Non-pigmented ciliary epithelial cell (primary cell): ENCODE results near the gene PRKAG2.

ENCODE experiments used
- DNase-seq: peaks from one replicate; pipeline ENCODE4 v3.0.0-alpha.2; 2010; ENCODE audit warnings: low read depth

The PRKAG2 gene

DNA sequence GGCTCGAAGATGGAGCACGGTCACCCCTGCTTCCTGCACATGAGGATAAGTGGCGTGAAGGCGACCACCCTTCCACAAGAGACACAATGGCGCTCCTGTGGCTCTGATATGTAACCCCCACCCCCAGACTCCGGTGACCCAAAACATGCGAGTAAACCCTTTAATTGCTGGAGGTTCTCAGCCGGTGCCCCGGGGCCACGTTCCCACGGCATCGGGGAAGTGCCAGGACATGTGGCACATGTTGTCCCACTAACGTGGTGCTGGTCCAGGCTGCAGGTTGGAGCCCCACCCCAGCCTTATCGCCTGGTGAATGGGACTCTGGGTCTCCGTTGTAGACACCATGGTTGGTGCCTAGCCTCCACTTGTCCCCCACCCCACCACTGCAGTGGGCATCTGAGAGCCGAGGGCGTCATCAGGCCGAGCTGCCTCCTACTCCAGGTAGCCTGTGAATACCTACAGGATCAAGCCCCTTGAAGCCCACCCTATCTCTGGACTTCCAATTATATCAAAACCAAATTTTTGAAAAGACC is 132.8 kb downstream of the PRKAG2 start:
- no peak for DNase-seq

DNA sequence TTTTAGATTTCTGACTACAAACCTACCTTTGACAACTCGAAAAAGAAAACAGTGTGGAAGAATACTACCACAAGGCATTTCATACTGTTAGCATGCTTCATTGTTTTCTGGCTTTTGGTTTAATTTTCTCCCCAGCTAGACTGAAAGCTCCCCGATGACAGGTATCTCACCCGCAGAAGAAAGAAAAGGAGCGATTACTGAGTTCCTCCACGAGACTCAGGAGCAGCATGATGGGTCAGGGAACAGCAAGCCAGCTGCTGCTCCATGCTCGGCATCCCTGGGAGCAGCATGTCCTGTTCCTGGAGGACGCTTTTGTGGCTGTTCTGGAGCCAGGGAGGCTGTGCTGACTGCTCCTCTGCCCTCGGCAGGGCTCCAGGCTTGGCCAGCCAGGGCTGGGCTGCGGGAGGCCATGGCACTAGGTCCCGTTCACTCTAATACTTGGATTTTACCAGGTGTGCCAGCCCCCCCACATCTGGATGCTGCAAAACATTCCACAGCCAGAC is 133.4 kb downstream of the PRKAG2 start:
- DNase-seq: no peak

DNA sequence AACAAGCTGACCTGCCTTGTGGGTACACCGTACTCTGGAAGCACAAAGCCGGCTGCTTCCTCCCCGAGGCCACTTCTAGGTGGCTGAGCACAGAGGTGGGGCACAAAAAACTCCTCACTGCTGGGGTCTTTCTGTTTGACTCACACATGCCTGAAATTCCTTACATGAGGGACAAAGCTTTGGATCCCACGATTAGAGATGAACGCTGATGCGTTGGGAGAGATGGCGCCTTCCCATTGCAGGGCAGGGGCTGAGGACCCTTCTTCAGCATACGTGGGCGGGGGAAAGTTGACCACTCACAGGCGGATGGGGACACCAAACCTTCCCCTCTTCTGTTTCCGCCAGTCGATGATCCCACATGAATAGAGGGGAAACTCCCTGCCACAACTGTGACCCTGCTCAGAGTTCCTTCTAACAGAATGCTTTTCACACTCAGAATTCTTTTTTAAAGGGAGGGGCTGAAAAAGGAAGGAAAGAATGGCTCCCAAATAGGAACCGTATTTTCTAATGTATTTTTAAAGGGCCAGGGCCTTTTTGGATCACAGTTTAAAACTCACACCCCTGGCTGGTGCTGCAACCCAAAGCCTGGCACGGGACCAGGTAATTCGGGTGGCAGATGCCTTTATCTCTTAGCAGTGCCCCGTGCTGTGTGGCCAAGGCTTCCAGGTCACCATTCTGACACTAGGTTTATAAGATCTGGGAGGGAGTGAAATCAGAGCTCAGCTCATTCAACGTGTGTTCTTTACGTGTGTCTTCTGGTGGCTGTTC is 134.0 kb downstream of the PRKAG2 start:
- no peak for DNase-seq

DNA sequence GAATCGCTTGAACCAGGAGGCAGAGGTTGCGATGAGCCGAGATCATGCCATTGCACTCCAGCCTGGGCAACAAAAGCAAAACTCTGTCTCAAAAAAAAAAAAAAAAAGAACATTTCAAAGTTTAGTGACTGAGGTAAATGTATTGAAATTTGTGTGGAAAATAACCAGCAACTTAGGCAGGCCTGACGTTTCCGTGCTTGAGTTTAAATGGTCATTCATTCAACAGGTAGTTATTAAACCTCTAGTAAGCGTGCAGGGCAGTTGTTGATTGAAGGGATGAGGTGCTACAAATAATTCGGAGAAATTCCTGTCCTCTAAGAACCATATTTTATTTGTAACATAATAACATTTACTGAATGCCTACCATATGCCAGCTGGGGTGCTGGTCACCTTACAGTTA is 135.3 kb downstream of the PRKAG2 start:
- no peak for DNase-seq

DNA sequence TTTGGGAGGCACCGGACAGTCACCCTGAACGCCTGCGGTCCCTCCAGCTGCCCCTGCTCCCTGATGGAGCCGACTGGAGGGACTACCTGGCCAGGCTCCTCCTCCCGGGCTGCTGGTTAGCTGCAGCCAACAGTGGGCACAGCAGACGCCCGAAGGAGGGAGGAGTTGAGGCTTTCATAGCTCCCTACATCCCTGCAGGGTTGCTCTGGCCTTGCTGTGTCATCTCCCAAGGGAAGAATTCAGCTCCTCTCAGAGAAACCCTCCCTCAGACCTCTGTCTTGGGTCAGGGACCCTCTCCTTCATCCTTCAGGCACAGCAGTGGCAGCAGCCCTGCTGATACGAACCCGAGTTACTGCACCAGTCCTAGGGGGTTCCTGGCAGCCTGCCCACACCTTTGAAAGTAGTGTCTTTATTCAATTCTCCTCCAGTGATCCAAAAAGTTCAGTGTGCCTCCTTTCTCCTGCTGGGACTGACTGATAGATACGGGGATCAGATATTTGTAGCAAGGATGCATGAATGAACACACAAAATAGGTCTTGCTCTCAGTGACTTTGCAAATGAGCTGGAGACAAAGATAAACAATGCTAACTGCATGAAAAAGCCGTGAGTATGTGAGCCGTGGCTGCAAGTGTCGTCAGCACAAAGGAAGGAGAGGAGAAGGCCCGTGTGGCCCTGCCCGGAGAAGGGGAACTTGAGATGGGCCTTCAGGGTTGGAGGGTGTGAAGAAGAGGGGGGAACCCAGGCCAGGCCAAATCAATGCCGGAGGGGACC is 136.6 kb downstream of the PRKAG2 start:
- no peak for DNase-seq

DNA sequence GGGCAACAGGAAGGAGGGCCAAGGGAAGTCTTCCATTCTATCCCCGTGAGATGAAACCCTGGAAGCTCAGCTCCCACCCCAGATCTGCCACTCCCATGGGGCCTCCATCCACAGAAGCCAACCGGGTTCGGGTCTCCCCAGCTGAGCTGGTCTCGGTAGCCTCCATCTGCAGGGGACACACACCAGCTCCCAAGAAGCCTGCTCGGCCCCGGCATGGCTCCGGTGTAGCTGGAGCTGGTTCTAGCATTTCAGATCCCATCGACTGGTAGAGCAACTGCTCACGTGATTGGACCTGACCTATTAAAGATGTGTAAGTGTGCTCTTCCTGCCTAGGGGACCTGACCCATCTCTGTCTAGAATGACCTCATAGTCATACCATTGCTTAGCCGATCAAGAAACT is 138.0 kb downstream of the PRKAG2 start:
- no peak for DNase-seq

DNA sequence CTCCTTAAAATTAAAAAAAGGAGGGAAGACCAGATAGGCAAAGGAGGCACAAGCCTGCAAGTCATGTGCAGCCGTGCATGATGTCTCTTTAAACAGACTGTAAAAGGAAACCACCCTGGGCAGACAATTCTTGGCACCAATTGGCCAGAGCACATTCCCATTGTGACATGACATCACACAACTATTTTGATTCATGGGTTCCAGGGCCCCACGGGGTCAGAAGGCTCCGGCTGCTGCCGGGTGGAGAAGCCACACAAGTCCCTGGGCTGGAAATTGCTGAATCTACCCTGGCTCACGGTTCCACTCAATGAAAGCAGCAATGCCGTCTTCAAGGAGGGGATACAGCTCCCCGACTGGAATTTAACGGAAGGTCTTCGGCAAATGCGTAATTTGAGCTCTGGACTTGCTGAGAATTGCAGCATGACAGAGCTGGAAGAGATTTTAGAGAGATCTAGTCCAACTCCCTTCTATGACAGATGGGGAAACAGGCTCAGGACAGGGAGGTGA is 140.5 kb downstream of the PRKAG2 start:
- DNase-seq: peak; percentile 84

DNA sequence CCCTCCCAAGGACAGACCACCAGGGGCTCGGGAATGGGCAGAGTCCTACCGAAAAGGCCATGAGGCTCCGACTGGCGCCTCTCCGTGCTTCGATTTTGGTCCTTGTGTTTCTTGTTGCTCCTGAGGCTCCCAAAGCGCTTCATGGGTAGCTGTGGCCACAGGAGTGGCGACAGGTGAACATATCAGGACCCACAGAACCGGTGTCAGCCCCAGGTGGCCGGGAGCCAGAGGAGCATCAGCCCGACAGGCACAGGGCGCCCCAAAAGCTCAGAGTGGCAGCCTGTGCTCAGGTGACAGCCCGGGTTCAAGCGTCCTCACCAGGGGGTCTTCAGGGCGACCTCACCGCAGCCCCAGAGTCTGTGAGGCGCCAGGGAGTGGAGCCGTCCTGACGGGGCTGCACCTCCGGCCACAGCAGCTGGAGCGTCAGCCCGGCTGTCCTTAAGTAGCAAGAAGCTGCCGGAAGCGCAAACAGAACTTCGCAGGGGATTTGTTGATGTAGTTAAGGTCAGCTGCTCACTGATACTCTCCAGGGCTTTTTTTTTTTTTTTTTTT is 141.0 kb downstream of the PRKAG2 start:
- no peak for DNase-seq

DNA sequence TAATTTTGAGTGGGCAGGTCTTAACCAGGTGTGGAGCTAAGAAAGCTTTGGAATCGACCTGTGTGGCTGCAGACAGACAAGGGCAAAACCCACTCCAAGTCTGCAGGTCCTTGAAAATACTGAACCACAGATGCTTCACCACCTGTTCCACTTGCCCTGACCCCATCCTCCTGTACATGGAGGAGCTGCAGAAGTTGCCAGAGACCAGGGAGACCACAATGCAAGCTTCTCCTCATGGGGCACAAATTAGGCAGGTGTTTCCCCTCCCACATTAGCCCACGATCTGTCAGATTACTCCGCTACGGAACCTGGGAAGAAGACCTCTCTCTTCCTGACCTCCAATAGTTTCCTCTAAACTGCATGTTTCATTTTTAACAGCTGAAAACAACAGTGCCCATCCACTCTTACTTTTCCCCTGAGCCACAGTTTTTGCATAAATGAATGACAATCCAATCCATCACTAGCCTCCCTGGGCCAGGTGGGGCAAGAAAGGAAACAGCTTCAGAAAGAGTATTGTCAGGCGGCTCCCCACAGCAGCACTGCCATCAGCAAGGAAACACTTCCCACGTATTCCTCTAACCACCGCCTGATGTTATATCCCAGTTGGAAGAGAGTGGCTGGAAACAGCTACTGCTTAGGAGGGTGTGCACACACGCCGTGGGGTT is 141.6 kb downstream of the PRKAG2 start:
- DNase-seq: no peak

DNA sequence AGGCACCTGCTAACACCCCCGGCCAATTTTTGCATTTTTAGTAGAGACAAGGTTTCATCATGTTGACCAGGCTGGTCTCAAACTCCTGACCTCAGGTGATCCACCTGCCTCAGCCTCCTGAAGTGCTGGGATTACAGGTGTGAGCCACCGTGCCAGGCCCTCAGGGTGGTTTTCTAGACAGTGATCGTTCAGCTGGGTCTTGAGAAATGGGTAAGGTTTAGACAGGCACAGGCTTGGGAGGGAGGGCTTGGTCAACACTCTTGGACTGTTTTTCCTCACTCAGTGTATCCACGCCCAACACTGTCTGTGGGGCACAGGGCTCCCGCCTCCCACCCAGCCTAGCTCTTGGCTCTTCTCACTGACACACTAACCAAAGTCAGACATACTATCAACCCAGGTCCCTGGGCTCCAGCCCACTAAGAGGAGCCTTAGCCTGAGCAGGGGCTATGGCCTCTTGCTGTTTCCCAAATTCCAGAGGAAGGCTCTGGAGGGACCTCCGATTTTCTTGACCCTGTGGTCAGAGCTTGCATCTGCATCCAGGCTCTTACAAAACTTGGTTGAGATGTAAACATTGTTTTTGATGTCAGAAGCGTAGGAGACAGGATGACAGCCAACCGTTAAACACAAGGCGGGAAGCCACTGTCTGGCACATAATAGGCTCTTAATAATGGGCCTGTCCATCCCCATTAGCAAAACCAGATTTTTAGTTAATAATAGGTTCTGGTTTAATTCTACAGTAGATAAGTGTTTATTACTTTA is 143.9 kb downstream of the PRKAG2 start:
- no peak for DNase-seq

DNA sequence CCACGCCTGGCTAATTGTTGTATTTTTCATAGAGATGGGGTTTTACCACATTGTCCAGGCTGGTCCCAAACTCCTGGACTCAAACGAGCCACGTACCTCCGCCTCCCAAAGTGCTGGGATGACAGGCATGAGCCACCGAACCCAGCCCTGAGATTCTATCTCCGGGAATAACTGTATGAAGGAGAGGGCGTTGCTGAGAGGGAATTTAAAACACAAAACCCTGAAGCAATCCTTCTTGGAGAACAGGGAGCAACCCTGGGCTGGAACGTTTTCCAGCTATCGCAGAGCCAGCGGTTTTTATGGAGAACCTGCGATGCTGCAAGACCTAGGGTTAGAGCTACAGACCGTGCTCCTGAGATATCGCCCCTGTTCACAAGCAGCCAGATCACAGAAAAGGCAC is 144.6 kb downstream of the PRKAG2 start:
- DNase-seq: no peak

DNA sequence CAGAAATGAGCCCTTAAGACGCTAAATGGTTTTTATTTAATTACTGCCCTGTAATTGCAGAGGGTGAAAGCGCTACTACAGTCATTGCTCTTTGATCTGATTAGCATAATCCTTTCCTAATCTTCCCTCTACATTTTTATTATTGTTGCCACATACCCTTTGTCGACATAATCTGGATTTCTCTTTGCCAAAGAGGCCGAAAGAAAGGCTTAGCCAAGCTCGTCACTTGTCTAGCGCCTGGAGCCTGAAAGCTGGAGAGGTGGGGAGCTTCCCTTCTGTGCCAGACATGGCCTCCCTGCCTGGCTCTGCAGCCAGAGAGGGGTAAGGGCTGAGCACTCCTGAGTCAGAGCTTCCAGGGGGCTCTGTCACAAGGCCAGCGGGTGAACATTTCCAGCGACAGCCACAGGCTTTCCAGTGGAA is 145.9 kb downstream of the PRKAG2 start:
- no peak for DNase-seq

DNA sequence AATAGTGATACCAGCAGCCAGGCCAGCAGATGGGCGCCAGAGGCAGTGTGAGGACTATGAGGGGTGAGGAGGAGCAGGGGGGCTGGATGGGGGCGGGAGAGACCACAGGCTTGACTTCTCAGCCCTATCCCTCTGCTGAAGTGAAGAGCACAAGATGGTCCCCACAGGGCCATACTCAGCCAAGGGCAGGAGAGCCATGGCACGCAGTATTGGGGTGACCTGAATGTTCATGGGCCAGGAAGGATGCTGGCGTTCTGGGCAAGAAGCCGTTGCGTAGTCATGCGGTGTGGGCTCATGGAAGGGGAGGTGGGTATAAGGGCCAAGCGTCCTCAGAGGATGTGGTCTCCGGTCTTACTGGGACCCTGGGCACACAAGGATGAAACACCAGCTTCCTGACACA is 146.3 kb downstream of the PRKAG2 start:
- DNase-seq: no peak

DNA sequence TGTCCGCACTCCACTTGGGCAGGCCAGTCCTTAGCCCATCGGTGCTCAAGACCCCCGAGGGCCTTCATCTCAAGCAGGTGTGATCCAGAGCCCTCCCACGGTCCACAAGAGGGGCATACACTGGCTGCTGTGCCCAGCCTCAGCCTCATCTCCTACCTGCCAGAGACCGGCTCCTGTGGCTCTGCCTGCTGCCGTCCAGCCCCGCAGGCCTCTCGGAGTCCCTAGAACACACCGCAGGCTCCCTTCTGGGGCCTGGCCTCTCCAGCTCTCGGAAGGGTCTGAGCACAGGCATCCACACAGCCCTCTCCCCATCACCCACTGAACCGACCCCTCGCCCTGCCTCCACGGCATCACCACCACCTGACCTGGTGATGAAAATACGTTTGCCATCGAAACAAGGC is 147.4 kb downstream of the PRKAG2 start:
- no peak for DNase-seq

DNA sequence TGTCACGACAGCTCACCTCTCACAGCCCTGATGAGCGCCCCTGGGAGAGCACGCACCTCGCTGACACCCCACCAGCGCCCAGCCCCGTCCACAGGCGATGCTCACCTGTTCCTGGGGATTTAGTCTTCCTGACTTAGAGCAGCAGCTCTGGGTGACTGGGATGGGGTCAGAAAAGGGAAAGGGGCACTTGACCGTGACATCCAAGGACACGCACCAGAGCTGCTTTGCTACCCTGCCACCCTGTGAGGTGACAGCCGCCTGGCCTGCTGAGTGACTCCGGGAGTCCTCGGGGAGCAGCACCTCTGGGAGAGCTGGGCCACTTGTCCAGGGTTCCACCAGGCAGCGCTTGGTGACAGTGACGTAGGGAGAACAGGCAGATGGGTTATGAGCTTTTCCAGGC is 148.2 kb downstream of the PRKAG2 start:
- no peak for DNase-seq

DNA sequence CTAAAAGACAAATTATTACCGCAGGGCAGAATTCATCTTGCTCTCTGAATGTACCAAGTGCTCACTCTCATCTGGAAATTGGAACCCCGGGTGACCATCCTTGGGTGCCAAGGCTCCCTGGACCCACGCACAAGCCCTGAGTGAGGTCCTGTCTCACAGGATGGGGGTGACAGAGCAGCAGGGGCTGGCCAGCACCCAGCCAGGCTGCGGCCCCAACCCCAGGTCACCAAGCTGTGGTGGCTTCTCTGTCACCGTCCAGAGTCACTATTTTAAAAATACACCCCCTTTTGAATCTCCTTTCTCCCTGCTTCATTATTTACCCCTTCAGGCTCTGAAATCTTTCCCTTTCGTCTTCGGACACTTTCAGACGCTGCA is 148.6 kb downstream of the PRKAG2 start:
- DNase-seq: no peak

DNA sequence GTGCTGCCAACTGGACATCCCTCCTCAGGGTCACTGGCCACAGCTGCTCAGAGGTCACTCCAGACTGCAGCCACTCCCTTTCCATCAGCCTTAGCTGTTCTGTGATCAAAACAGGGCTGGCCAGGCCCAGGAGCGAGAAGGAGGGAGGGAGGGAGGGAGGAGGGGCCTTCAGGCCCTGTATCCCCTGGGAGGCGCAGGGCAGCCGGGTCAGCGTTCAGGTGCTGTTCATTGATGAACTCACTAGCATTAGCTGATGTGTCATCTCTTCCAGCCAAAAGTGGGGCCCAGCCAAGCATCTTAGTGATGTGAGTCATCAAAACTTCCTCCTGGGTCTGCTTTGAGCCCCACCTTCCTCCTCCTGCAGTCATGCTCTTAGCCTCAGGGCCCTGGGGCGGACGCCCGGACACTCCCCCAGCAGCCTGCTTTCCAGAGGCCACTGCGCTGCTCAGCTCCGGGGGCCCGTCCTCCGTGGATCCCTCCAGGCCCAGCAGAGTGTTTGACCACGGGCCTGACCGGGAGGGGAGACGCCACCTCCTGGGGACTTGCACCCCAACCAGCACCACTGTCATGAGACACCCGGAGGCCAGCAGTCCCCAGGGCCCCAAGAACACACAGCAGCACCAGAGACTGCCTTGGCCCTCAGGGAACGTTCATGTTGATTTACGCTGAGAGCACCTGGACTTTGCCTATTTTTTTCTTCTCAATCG is 149.2 kb downstream of the PRKAG2 start:
- peak; percentile 86 for DNase-seq

DNA sequence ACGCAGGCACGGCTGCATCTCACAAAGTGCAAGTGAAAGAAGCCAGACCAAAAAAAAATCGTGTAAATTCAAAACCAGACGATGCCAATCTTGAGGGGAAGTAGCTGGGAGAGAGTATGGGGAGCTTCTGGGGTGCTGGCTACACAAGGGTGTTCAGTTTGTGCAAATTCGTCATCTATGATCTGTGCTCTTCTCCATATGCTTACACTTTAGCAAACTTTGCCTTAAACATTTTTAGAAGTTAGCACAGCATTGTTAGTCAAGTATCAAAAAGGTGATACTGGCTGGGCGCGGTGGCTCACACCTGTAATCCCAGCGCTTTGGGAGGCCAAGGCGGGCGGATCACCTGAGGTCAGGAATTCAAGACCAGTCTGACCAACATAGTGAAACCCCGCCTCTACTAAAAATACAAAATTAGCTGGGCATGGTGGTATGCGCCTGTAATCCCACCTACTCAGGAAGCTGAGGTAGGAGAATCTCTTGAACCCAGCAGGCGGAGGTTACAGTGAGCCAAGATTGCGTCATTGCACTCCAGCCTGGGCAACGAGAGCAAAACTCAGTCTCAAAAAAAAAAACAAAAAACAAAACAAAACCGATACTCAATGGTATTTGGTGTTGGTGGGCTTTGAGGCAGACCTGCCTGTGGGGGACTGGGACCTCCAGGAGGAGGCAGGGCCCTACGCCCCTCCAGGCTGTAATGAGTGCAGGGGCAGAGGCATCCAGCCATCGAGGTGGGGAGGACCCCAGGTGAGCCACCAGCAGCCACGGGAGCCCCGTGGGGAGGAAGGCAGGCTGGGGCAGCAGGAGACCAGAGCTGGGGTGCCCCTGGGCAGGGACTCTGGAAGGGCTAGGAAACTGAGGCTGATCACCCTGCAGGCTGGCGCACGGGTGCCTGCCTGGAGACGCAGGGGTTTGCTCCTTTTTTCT is 150.0 kb downstream of the PRKAG2 start:
- no peak for DNase-seq

DNA sequence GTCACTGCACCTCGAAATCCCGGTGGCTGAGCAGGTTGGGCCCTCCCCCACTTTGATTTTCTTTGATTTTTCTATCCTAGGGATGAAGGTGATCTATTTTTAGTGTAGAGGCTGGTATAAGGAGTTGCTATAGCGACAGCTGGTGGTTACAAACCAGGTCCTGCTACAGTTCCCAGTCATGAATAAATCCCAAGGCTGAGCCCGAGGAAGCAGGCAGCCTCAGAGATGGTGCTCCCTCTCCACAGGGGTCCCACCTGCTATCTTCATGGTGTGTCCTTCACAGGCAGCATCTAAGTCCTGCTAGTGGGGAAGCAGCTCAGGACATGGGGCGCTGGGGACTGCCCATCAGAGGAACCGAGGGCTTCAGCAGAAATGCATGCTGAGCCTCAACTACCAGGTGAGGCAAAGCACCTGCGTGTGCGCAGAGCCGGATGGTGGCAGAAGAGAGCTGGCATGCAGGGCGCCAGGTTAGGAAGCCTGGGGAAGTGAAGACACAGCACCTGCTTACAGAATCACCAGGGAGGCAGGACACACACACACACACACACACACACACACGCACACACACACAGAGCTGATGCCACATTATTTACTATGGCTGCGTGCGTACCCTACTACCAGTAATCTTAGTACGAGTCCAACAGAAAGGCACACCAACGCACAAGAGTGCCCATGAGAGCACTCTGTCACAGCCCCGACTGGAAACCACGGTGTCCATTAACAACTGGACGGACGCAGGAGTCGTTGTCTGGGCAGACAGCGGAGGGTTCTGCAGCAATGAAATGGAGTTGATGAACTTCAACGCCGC is 150.9 kb downstream of the PRKAG2 start:
- DNase-seq: no peak
